Bronchial epithelial cell (primary cell): ENCODE data around the gene ACOXL. TPM values are rescaled to one million over a fixed set of nuclear protein-coding genes. Genes with fewer than 3 reads are reported as not detected.

Source experiments
- DNase-seq: peaks from one replicate; pipeline ENCODE4 v3.0.0-alpha.2; 2010; ENCODE audit warnings: low read depth
- FAIRE-seq: peaks from 2 replicates; lab custom pipeline; 2011; peaks lifted over from hg19 to GRCh38; lab: Jason Lieb, UNC
- H3K27me3 ChIP-seq: 2 replicates; pipeline ENCODE4 v1.5.1; 2011; ENCODE audit warnings: low read length; ENCODE audit not compliant: control insufficient read depth, insufficient read depth
- H3K36me3 ChIP-seq: 2 replicates; pipeline ENCODE4 v1.5.1; 2011; ENCODE audit warnings: low read length; ENCODE audit not compliant: control insufficient read depth, insufficient read depth
- H3K4me3 ChIP-seq: 2 replicates; pipeline ENCODE4 v1.5.1; 2011; ENCODE audit warnings: mild to moderate bottlenecking, low read depth, low read length, control low read depth
- total RNA-seq: library from RNA; depleted of rRNA; stranded (reverse); fragments of >200 nt; gene quantifications from 2 replicates; pipeline ENCODE4 v1.2.1, GENCODE V29; 2014
- TF ChIP-seq, protein P1 (sequence below): IDR thresholded peaks from 2 replicates; pipeline ENCODE4 v1.5.1; 2011; ENCODE audit warnings: mild to moderate bottlenecking, moderate library complexity, low read length, control low read depth, inconsistent platforms; ENCODE audit not compliant: insufficient read depth, severe bottlenecking

Gene ACOXL
- total RNA-seq, 1 donor from 2014 or later = not detected

DNA sequence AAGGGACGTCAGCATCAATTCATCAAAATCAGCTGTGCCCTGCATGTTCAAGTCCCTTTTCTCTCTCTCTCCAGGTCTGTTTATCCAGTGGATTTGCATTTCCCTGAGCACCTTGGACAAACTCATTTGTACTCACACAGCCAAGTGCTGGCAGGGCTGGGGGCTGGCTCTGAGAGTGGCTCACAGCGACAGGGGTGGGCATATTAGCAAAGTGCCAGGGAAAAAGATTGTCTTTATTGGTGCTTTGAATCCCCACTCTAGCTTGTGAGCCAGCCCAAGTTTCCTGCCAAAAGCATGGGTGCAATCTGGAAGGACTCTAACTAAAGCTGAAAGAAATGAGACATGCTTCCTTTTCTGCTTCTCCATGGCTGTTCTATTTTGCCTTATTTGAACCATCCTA, 56.6 kb downstream of the ACOXL start:
- TF ChIP-seq, protein P1, sequence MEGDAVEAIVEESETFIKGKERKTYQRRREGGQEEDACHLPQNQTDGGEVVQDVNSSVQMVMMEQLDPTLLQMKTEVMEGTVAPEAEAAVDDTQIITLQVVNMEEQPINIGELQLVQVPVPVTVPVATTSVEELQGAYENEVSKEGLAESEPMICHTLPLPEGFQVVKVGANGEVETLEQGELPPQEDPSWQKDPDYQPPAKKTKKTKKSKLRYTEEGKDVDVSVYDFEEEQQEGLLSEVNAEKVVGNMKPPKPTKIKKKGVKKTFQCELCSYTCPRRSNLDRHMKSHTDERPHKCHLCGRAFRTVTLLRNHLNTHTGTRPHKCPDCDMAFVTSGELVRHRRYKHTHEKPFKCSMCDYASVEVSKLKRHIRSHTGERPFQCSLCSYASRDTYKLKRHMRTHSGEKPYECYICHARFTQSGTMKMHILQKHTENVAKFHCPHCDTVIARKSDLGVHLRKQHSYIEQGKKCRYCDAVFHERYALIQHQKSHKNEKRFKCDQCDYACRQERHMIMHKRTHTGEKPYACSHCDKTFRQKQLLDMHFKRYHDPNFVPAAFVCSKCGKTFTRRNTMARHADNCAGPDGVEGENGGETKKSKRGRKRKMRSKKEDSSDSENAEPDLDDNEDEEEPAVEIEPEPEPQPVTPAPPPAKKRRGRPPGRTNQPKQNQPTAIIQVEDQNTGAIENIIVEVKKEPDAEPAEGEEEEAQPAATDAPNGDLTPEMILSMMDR = no peak
- Histone ChIP-seq H3K27me3 (no peaks in the 10 kb centered on the region), H3K4me3 (no peak overlapping the region), H3K36me3 (no peaks in the 10 kb centered on the region)
- FAIRE-seq = no peak
- no peak for DNase-seq

DNA sequence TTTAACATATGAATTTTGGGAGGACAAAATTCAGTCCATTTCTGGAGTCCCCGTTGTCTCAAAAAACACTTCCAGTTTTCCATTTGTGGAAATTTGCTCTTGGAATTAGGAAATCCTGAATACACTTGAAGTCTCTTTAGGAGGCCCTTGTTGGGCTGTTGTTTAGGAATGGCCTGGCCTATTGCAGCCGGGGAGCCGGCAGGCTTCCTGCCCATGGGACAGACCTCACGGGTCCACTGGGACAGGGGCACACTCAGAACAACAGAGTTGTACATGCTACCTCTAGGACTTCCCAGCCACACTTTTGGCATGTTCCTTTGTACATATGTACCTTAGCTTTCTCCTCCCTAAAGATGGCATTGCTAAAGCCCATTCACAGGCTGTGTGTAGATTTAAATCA, 57.3 kb downstream of the ACOXL start:
- Histone ChIP-seq H3K36me3 (no peaks in the 10 kb centered on the region), H3K27me3 (no peaks in the 10 kb centered on the region), H3K4me3 (no peak overlapping the region)
- TF ChIP-seq, protein P1 = no peak
- FAIRE-seq (no peak), DNase-seq (no peak)

DNA sequence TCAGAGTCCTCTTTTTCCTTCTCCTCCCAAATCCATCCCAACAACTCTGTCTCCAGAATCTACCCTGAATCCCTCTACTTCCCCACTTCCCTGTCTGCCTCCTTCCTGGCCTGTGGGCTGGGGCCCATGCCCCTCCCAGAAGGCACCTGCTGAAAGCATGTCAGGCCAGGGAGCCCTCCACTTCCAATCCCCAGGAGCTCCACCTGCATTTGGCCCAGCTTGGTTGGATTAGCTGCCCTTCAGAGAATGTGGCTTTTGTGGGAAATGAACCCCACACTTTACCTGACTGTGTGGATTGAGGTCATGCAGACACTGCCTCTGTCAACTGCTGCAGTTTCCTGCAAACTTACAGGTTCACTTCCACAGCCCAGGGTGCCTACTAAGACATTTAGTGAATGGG, 58.5 kb downstream of the ACOXL start:
- DNase-seq (no peak), FAIRE-seq (no peak)
- no peaks in the 10 kb centered on the region for H3K27me3 ChIP-seq
- TF ChIP-seq, protein P1 = no peak
- H3K36me3 ChIP-seq = no peaks in the 10 kb centered on the region
- no peak overlapping the region for H3K4me3 ChIP-seq

DNA sequence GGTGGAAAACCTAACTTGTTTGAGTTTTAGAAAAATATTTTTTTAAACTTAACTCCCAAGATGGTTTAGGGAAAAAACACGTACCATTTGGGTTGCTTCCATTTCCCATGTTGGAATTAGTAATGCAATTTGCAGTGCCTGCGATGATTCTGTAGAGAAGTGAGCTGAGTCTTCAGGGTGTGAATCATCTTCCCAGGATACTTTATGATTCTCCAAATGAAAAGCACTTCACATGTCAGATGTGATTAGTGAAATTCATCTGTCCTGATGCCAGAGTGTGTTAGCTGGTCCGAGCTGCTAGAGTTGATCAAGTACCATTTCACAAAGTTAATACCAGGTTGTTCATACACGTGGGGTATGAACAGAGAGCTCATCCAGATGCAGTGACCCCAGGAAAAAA, 59.1 kb downstream of the ACOXL start:
- TF ChIP-seq, protein P1 = no peak
- H3K27me3 ChIP-seq = no peaks in the 10 kb centered on the region
- peak; percentile 10 for DNase-seq
- no peak overlapping the region for H3K4me3 ChIP-seq
- no peak for FAIRE-seq
- H3K36me3 ChIP-seq = no peaks in the 10 kb centered on the region

DNA sequence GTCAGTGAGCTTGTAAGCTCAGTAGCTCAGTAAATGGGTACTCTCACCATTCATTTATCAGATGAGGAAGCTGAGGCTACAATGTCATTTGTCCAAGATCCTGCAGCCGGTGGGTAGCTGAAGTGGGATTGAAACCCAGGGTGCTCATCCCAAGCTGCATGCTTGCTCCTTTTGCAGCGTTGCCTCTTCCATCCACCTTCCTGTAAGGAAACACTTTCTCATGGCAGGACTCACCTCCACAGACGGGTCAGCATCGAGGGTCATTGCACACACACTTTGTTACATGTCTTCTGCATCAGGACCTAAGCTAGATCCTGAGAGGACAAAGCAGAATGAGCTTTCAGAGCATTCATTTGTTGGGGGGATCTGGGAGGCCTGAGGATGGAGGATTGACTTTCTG, 60.7 kb downstream of the ACOXL start:
- DNase-seq (no peak), FAIRE-seq (no peak)
- H3K36me3 ChIP-seq = no peaks in the 10 kb centered on the region
- H3K4me3 ChIP-seq = no peak overlapping the region
- TF ChIP-seq, protein P1 = no peak
- no peaks in the 10 kb centered on the region for H3K27me3 ChIP-seq

DNA sequence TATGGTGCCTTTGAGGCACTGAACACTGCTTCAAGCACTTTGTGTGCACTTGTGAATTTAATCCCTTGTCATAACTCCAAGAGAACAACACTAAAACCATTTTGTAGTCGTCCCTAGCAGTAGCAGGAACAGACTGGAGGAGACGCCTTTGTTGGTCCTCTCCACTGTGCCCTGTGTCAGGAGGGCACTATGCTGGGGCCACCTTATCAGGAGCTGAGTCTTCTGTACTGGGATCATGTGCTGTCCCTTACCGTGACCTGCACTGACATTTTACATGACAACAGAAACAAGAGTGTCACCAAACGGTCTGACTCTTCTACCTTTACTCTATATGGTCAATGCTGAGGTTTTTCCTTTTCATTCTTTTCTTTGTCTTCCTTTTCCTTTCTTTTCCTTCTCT, 62.0 kb downstream of the ACOXL start:
- Histone ChIP-seq H3K27me3 (no peaks in the 10 kb centered on the region), H3K4me3 (no peak overlapping the region), H3K36me3 (no peaks in the 10 kb centered on the region)
- TF ChIP-seq, protein P1 = no peak
- DNase-seq = no peak
- peak; percentile 7 for FAIRE-seq
